Amniotic stem cell (primary cell): Measurements from ENCODE around the gene NRARP.
"Not testable (repeated sequence)": the region's sequence is repeated elsewhere in the genome, so short reads cannot be mapped to it uniquely, and the experiment has no call there.

ENCODE experiments used
- DNase-seq: peaks from one replicate; lab custom pipeline; 2025; lab: John Stamatoyannopoulos, UW

Gene NRARP, protein sequence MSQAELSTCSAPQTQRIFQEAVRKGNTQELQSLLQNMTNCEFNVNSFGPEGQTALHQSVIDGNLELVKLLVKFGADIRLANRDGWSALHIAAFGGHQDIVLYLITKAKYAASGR

DNA sequence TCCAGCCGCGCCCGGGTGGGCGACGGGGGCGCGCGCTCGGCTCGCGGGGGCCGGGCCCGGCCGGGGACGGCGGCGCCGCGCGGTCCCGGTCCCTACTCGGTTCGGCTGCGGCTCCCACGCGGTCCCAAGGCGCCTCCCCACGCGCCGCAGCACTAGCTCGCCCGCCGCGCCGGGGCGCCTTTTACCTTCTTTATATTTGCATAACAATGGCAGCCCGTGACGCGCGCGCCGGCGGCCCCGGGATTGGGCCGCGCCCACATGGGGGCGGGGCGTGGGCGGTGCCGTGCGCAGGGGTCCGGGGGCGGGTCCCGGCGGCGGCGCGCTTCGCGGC lies at the start of gene NRARP:
NRARP (minus strand) TSS at position 154 of the 331 bp plus-strand sequence. CDS start 343 bp downstream, outside the sequence.
- no peak for DNase-seq

DNA sequence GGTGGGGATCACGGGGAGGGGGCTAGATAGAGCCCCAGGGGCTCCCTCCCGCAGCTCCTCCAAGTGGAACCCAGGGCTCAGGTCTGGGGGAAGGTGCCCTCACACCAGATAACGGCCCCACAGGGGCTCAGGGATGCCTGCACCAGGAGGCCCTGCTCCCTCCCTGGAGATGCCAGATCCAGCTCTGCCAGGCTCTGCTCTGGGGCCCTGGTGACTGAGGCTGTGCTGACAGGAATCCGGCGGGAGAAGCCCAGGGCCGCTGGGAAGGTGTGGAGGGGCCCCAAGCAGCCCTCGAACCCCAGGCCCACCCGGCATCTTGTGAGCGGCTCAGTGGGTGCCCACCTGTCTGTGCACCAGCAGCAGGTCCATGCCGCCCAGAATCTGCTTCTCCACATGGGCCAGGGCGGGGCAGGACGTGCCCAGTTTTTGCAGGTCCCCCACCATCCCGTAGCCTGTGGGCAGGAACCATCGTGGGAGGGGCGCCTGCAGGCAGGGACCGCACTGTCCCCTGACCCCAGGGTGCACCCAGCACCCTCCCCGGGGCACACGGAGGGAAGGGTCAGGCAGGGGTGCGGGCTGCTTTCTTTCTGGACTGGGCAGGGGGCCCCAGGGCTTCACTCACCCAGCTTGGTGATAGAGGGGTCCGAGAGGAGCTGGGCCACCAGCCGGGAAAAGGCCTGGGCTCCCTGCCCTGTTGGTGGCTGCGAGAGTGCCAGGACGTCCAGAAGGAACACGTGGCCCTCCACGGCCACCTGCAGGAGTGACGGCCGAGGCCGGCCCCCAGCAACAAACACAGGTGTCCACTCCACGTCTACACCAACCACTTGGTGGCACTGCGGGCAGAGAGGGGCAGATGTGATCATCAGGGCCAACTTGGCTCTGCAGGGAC lies 48.9 kb upstream of the NRARP start:
- DNase-seq, result no peak

DNA sequence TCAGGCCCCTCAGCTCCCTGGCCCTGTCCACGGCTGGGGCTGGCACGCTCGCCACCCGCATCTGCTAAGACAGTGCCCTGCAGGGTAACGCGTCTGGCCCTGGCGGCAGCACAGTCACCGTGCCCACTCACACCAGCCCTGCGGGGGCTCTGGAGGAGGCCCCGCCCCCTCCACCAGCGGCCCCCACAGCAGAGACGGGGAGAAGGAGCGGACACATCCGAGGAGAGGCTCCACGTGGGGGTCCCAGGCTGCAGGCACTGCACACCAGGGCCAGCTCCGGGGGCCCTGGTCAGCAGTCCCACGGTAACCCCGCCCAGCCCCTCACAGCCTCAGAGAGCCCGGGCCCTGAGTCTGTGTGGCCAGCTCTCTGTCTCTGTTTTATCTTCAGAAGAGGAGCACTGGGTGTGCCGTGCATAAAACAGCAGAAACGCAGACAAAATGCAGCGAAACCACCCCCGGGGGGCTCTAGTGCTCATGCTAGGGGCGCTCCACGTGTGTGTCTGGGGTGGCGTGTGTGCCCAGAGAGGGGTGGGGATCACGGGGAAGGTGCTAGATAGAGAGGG lies 47.5 kb upstream of the NRARP start:
- DNase-seq, result no peak

DNA sequence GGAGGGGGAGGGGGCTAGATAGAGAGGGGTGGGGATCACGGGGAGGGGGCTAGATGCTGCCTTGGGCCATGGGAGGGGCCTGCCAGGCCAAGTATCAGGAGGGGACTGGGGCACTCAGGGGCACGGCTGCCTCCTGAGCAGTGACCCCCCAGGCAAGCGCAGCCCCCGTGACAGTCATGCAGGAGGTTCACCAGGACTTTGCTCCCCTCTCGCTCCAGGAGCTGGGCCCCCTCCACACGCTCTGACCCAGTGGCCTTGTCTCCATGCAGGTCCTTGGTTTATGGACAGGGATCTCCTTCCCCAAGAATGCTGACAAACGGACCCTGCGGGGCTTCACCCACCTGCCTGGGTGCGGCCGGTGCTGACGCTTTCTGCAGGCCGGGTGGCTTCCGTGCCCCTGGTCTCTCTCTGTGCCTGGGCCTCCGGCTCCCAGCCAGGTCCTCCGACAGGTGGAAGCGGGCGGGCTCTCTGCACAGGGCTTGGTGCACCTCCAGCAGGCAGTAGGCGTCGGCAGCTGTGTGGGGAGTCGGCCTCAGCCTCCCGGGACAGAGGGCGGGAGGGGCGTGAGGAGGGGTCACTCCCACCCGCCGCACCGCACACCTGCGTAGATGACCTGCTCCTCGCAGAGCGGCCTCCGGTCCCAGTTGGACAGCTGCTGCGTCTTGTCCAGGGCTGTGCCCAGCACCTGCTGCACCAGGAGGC lies 46.8 kb upstream of the NRARP start:
- no peak for DNase-seq

DNA sequence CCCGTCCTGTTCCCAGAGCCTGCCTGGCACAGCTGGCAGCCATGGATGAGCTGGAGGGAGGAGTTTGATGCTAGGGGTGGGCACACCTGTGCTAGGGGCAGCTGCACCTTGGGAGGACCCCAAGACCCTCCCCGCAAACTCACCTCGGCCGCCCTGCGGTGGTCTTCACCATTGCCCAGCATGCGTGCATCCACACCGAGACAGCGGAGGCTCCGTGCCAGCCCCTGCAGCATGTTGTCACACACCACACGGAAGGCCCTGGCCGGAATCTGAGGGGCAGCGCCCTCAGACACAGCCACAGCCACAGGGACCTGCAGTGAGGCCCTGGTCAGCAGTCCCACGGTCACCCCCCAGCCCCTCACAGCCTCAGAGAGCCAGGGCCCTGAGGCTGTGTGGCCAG lies 45.9 kb upstream of the NRARP start:
- no peak for DNase-seq

DNA sequence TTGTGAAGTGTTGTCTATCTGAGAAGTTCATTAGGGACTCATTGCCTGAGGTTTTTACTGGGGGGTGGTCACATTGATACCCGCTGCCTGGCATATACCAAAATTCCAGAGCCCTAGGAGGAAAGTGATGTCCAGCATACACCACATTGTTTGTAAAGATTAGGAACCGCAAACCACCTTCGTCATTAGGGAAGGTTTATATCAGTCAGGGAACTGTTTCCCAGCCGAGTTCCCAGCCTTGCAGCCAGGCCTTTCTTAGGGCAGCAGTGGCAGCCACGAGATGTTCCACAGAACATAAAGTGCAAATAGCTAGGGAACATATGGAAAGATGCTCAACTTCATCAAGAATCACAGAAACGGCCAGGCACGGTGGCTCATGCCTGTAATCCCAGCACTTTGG lies 40.4 kb upstream of the NRARP start:
- no peak for DNase-seq

DNA sequence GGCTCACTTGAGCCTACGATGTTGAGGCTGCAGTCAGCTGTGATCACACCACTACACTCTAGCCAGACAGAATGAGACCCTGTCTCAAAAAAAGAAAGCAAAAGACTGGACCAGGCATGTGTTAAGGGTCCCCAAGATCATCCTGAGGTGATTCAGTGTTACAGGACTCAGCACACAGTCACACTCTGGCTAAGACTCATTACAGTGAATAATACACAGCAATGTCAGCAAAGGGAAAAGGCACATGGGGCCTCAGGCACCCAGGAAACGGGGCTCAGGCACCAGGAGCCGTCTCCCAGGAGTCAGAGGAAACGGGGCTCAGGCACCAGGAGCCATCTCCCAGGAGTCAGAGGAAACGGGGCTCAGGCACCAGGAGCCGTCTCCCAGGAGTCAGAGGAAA lies 39.2 kb upstream of the NRARP start:
- DNase-seq, result no peak

DNA sequence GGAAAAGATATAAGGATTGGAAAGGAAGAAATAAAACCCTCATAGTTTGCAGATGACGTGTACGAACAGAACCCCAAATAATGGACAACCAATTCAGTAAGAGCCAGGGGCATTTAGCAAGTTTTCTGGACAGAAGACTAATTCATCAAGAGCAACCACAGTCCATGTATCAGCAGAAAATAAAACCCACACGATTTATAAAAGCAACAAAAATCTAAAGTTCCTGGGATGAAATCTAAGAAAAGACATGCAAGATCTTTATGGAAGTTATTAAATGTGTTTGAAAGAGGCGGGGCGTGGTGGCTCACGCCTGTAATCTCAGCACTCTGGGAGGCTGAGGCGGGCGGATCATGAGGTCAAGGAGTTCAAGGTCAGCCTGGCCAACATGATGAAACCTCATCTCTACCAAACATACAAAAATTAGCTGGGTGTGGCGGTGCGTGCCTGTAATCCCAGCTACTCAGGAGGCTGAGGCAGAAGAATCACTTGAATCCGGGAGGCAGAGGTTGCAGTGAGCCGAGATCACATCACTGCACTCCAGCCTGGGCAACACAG lies 37.9 kb upstream of the NRARP start:
- DNase-seq, result not testable (repeated sequence)

DNA sequence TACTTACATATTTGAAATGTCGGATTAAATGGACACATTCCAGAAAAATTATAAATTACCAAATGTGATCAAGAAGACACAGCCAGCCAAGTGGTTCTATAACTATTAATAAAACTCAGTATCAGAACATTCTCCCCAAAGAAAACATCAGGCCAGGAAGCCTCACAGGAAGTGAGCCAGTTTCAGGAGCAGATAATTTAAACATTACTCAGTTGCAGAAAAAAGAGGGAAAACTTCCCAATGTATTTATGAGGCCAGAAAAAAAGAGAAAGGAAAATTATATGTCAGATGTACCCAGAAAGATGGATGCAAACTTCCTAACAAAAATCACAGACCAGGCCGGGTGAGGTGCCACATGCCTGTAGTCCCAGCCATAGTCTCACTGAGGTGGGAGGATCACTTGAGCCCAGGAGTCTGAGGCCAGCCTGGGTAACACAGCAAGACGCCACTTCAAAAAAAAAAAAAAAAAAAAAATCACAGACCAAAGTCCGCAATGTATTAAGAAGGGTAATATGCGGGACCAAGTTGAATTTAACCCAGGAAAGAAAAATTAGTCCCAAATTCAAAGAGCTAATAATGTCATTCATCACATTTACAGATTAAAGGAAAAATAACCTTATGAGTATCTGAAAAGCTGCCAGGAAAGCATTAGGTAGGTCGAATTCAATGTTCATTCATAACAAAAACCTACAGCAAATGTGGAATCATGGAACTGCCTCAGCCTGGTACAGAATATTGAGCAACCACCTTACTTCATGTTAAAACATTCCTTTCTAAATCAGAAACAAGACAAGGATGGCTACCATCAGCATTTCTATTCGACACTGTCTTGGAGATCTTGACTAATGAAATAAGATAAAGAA lies 37.2 kb upstream of the NRARP start:
- DNase-seq, result no peak

DNA sequence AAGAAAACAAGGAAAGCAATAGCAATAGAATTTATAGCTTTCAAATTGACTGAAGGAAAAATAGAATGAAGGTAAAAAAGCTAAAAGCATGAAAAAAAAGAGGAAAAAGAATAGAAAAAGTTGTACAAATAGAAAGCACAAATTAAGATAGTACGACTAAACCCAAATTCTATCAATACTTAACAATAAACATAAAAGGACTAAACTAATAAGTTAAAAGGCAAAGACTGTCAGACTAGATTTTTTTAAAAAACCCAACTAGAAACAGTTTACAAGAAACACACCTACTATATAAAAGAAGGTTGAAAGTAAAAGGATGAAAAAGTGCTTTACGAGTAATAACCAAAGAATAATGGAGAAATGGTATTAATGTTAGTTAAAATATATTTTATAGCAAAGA lies 34.7 kb upstream of the NRARP start:
- DNase-seq, result no peak

DNA sequence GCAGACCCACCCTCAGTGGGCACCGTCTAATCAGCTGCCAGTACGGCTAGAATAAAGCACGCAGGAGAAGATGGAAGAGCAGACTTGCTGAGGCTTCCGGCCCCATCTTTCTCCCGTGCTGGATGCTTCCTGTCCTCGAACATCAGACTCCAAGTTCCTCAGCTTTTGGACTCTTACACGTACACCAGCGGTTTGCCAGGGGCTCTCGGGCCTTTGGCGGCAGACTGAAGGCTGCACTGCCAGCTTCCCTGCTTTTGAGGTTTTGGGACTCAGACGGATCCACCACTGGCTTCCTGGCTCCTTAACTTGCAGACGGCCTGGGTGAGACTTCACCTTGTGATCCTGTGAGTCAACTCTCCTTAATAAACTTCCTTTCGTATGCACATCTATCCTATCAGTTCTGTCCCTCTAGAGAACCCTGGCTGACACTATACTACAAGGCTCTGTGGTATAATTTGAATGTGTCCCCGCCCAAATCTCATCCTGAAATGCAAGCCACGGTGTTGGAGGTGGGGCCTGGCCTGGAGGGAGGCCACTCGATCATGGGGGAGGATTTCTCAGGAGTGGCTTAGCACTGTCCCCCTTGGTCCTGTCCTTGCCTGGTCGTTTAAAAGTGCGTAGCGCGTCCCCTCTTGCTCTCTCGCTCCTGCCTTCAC lies 31.1 kb upstream of the NRARP start:
- DNase-seq, result no peak

DNA sequence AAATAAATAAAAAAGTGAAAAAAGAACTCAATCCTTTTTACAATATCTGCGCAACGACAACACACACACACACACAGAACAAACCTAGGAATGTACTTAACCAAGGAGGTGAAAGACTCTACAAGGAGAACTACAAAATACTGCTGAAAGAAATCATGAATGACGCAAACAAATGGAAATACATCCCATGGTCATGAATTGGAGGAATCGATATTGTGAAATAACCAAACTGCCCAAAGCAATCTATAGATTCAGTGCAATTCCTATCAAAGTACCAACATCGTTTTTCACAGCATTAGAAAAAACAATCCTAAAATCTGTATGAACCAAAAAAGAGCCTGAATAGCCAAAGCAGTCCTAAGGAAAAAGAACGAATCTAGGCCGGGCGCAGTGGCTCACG lies 29.9 kb upstream of the NRARP start:
- DNase-seq, result no peak

DNA sequence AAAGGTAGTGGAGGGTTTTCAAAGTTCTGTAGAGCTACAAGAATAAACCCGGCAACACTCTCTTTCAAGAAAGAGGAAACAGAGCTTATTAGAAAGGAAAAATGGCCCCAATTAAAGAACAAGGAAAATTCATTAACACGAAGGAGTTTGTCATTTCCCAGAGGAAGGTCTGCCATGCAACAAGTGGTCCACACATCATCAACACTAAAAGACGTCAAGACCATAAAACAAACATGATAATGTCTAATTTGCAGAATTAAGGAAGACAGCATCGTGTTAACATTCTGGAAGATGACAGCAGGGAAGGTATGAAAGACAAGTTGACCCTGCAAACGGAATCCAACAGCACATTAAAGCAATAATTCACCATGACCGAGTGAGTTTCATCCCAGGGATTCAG lies 28.6 kb upstream of the NRARP start:
- DNase-seq, result no peak

DNA sequence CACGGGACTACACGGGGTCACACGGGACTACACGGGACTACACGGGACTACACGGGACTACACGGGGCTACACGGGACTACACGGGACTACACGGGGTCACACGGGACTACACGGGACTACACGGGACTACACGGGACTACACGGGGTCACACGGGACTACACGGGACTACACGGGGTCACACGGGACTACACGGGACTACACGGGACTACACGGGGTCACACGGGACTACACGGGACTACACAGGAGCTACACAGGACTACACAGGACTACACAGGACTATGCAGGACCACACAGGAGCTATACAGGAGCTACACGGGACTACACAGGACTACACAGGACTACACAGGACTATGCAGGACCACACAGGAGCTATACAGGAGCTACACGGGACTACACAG lies 27.5 kb upstream of the NRARP start:
- not testable (repeated sequence) for DNase-seq

DNA sequence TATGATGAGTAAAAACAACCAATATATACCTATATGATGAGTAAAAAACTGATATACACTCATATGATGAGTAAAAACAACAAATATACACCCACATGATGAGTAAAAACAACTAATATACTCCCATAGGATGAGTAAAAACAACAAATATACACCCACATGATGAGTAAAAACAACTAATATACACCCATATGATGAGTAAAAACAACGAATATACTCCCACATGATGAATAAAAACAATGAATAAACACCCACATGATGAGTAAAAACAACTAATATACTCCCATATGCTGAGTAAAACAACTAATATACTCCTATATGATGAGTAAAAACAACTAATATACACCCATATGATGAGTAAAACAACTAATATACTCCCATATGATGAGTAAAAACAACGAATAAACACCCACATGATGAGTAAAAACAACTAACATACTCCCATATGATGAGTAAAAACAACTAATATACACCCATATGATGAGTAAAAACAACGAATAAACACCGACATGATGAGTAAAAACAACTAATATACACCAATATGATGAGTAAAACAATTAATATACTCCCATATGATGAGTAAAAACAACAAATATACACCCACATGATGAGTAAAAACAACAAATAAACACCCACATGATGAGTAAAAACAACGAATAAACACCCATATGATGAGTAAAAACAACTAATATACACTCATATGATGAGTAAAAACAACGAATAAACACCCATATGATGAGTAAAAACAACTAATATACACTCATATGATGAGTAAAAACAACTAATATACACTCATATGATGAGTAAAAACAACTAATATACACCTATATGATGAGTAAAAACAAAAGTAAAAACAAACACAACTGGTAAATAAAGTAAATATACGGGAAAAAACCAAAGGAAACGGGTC lies 25.8 kb upstream of the NRARP start:
- DNase-seq, result not testable (repeated sequence)

DNA sequence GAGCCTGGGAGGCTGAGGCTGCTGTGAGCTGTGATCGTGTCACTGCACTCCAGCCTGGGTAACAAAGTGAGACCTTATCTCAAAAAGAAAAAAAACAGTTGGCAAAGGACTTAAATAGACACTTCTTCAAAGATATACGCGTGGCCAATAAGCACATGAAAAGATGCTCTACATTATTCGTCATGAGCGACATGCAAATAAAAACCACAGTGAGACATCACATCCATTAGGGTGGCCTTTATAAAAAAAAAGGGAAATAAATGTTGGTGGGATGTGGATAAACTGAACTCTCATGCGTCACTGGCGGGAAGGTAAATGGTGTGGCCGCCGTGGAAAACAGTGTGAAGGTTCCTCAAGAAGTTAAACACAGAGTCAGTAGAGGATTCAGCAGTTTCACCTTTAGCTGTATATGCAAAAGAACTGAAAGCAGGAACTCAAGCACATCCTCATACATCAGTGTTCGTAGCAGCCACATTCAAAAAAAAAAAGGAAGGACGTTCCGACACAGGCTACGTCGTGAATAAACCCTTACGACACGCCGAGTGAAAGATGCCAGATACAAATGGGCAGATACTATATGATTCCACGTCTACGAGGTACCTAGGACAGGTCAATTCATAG lies 24.5 kb upstream of the NRARP start:
- no peak for DNase-seq

DNA sequence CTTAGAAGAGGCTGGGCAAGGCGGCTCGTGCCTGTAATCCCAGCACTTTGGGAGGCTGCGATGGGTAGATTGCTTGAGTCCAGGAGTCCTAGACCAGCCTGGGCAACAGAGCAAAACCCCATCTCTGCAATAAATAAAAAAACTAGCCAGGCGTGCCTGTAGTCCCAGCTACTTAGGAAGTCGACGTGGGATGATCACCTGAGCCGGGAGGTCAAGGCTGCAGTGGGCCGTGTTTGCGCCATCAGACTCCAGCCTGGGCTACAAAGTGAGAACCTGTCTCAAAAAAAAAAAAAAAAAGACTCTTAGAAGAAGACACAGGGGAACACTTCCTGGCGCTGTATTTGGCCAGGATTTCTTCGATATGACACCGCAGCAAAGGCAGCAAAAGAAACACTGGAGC lies 23.7 kb upstream of the NRARP start:
- no peak for DNase-seq

DNA sequence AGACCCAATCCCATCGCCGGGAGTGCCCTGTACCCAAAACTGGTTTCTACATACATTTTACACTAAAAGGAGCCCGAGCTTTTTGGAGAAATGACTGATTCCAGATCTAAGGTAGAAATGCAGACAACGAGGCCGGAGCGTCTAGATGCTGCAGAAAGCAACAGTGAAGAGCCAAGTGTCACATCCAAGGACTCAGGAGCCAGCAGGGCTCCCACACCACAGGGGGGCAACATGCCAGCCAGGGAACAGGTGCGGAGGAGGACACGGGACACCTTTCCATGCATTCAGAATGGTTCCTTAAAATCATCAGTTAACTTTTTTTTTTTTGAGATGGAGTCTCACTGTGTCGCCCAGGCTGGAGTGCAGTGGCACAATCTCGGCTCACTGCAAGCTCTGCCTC lies 23.1 kb upstream of the NRARP start:
- DNase-seq, result no peak

DNA sequence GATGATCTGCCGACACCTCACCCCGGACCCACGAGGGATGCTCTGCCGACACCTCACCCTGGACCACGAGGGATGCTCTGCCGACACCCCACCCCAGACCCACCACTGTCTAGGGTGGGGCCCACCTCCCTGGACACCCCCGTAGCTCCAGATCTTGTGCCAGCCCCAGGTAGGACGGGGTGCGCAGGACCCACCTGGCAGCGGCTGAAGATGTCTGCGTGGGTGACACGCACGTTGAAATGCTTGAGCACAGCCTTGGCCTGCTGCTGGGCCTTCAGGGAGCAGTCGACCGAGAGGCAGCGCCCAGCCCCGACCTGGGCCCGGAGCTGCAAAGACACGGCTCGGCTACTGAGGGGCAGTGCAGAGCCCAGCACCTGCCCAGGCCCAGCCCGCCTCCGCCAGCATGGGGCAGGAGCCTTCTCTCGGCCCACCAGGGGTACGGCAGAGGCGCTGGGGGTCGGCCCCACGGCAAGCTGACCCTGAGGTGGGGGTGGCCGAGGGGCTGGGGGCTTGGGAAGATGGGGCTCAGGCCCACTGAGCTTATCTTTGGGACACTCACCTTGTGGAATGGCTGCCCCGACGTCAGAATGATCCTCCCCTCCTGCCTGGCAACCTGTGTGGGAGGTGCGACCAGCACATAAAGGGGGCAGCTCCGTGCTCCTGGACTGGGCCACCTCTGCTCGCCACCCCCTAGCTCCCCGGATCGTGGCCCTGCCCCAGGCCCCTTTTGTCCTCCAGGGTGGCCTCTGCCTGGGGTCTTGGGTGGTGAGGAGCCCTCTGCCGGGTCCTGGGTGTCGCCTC lies 21.7 kb upstream of the NRARP start:
- no peak for DNase-seq
